Stimulated activated CD8-positive, alpha-beta memory T cell treated with anti-CD3 and anti-CD28 coated beads, Interleukin-4, amount 100 ng/mL, for 24 hours (primary cell): Measurements from ENCODE around the gene INSIG2.

ENCODE experiments used
- DNase-seq: peaks from one replicate; pipeline ENCODE4 v3.0.0-alpha.2; 2020; ENCODE audit warnings: low read depth

Gene INSIG2

GRCh38 chr2:118102433-118103082 is 14.3 kb downstream of the INSIG2 start:
- no peak for DNase-seq

GRCh38 chr2:118103951-118104940 is 16.0 kb downstream of the INSIG2 start:
- no peak for DNase-seq

DNA sequence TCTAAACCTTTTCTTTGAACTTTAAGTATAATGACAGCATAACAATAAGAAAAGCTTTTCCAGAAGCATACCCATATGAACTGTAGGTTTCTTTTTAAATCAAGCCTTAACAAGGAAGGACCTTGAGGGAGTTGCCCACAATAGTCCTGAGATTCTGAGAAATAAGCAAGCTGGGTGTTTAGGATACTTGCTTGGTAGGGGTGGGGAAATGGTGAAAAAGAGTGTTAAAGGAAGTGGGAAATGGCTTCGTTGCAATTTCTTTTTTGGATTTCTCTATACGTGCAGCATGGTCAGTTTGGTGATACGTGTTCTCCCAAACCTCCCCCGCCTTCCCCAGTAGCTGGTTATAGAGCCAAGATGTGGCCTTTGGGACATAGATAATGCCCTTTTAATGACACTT is 17.2 kb downstream of the INSIG2 start:
- no peak for DNase-seq

DNA sequence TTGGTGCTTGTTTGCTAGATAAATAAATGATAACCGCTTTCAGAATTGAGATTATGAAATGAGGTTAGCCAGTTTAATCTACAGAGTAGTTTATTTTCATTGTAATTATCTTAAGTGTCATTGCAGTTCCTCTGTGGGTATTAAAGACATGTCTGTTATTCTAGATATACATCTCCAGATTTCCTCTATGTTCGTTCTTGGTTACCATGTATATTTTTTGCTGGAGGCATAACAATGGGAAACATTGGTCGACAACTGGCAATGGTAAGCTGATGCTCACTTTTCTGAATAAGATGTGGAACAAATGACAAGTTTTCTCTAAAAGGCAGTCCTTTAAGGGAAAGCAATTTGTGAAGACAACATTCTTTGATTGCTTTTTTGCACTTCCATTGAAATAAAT is 18.7 kb downstream of the INSIG2 start:
- DNase-seq = no peak

DNA sequence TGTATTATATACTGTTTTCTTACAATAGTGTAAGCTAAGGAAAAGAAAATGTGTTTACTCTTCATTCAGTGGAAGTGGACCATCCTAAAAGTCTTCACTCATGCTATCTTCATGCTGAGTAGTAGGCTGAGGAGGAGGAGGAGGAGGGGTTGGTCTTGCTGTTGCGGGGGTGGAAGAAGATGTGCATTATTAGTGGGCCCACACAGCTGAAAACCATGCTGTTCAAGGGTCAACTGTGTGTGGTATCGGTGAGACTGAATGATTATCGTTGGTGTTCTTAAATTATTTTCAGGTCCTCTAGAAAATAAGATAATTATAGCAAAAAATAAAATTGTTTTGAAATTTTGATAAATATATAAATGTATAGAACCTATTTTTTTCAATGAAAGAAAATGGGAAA is 22.0 kb downstream of the INSIG2 start:
- no peak for DNase-seq

GRCh38 chr2:118110991-118111390 is 22.7 kb downstream of the INSIG2 start:
- DNase-seq = no peak

DNA sequence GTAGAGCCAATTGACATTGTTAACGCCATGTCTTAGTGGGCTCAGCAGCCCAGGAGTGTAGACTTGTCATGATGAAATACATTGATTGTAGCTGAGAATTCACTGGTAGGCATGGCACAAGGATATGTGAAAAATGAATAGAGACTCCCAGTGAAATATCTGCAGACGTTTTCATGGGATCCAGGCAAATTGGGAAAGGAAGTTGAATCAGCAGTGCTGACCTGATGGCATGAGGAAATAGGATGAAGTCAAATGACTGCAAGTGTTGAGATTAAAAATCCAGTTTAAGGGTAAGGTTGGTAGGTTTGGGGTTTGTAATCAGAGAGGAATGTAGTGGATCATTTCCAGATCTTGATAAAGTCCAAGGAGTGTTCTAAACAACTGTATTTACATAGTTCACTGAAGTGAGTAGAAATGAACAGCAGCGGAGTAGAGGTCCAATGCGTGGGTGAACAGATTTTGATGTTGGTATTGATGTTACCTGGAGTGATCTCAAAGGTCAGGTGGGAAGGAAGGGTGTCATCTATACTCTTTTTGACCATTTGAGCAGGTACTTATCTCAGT is 24.6 kb downstream of the INSIG2 start:
- DNase-seq = no peak

DNA sequence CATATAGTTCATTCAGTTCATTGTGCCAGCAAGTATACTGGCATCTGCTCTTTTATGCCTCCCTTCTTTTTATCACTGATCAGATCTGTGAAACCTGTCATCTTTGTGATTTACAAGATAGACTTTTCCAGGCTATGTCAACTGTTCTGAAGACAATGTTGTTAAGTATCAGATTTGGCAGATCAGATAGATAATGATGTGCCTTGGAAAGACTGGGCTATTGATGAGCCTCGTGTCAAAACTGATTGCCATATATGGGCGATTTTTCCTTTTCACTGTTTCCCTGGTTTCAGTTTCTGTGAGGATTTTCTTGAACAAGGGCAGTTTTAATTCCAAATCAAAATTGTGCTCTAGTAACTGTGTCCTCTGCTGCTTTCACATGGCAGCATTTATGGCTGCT is 26.6 kb downstream of the INSIG2 start:
- no peak for DNase-seq

DNA sequence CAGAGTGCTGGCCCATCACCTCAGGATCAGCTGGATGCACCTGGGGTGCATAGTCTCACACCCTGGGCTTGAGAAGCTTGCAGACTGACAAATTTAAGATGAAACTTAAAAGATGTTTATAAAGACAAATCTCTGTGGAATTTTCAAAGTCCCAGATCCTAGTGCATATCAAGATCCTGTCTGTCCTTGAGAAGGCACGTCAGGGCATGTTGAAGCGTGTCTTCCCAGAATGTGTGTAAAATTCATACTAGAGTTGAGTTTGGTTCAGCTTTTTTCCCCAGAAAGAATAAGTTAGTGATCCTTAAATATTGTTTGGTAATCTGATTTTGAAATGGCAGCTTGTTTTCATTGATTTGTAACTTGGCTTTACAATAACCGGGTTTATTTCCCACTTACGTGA is 27.5 kb downstream of the INSIG2 start:
- no peak for DNase-seq

GRCh38 chr2:118118479-118118878 is 30.2 kb downstream of the INSIG2 start:
- no peak for DNase-seq

DNA sequence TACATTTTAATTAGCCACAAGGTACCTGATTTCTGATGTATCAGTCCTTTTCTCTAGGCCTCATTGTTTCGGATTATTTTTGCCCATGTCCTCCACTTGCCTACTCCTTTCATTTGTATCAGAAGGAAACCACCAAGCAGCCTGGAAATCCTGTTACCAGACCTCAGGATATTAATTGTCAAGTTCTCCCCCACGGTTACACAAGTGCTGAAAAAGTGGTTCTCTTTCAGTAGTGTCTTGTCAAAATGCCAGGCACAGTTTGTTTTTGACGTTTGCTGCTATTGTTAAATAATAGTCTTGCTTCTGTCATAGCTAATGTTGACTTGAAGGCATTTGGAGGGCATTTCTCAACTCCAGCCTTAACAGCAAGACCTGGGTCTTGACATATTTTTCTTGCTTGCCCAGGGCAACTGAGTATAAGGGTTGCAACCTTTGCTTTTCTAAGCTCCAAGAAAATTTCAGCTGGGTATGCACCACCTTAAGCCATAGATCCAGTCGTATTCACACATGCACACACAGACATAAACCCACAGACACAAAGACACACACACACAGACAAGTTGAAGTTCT is 31.0 kb downstream of the INSIG2 start:
- DNase-seq = no peak

- DNase-seq = no peak
Observed at GRCh38 chr2:118119761-118120400, 31.6 kb downstream of the INSIG2 start.

DNA sequence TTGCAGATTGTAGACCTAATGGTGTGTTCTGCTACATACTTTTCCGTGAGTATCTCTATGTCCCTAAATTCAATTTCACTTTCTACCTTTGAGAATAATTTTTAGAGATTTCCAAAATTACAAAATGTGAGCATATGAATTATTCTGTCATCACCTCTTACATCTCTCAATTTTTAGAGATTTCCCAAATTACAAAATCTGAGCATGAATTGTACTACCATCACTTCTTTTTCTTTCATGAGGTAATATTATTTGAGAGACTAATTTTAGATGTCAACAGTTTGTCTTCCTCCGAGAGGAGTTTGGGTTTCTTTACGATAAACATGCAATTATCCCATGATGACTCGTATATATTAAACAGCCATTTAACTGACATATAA is 32.1 kb downstream of the INSIG2 start:
- DNase-seq = no peak

DNA sequence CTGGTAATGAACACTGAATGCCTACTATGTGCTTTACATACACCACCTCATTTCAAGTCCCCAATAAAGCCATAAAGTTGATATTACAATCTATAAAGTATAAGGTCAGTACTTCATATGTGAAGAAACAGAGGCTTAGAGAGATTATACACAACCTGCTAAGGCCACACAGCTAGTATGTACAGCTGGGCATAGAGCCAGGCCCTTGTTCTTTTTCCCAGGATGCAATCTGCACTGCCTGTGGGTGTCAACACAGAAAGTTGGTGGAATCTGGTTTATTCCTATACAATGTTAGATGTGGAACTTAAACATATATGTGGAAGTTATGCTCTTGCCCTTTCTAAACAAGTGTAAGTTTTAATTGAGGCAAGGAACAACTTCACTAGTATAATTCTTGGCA is 32.8 kb downstream of the INSIG2 start:
- DNase-seq = no peak

GRCh38 chr2:118121986-118122524 is 33.8 kb downstream of the INSIG2 start:
- no peak for DNase-seq

DNA sequence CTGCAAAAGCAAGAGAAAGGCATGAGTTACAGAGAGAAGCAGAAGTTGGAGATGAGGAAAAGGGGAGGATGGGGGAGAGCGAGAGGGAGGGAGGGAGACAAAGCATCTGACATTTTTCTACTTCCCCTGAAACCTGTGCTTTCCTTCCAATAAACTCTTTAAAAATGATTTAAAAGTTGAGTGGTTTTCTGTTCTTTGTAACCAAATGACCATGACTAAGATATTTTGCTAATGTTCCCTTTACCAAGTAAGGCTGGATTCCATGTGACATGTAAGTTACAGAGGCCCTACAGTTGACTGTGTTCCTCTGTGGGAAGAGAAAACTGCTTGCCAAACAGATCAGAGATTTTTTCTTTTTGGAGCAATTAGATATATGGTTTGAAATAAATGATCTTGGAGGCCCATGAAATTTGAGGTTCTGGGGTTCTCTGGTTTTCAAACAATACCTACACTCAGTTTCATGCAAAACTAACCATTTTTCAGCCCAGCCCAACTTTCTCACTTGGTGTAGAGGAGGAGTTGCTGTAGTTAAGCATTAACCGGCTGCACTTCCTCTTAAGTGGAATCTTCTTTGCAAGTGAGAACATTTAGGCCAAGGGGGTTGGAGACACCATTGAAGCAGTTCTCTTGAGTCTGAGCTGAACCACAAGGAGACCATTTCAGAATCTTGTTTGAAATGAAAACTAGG is 34.5 kb downstream of the INSIG2 start:
- no peak for DNase-seq

DNA sequence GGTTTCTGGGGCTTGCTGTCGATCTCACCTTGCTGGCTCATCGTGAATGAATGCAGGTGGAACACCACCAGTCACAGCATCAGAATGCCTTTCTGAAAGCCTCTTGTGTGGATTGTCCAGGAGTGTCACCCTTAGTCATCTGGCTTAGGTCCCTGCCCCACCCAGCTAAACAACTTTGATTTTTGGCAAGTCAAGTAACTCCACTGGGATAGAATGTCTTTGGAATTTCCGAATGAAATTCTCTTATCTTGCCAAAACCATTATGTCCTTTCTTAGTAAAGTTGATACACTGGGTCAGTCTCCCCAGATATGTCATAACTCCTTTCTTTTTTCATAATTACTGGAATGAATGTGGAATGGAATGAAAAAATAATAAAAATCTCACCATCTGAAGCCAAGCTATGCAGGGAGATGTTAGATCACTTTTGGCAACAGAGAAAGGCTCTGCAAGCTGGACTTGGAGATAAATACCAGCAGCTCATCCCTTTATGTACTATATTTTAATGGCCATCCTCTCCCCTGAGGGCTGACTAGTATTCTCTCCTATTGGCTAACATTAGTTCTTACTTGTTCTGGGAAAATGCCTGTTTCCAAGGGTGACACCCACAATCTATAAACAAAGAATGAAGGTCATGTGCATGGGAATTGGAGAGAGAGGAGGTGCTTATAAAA is 35.4 kb downstream of the INSIG2 start:
- no peak for DNase-seq

DNA sequence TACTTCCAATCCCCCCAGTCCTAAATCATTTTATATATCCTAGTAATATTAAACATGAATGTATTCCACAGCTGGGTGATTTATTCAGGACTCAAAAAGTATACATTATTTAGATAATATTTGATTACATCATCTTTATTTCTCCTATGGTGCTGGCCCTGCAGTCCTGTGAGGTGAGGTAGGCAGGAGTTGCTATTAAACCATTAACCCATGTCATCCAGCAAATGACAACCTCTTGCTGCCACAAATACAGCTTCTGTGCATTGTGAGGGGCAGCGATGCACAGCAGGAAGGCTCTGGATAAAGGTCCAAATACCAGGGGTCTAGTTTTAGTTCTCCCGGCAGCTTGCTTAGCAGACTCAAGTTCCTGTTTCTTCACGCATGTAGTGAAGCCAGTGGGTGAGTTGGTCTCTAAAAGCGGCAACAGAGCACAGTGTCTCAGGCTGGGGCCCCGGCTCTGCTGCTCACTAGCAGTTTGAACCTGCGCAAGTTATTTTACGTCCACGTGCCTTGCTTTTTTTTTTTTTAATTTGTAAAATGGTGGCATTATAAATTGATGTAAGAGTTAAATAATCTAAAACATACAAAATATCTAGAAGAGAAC is 36.1 kb downstream of the INSIG2 start:
- no peak for DNase-seq

- DNase-seq = no peak
Observed at GRCh38 chr2:118127250-118127649, 39.0 kb downstream of the INSIG2 start.

DNA sequence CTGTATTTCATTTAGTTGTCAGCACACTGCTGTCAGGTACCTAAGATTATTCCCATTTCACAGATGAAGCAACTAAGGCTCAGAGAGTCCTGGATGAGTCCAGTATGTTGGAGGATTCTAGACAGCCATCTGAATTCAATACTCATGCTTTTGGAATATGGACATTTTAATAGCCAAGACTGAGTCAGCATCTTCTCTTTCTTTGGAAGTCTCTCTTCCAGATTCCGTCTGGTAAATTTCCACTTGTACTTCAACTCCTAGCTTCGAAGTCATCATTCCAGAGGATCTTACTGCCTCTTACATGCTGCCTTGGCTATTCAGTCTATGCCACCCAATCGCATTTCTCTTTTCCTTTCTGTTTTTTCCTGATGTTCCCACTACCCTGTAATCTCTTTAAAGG is 40.6 kb downstream of the INSIG2 start:
- DNase-seq = no peak
